ENCODE data around the gene RGS3. TPM values are rescaled to one million over a fixed set of nuclear protein-coding genes. Genes with fewer than 3 reads are reported as not detected.
A peak's percentile ranks its signal among the peaks of the same experiment; 100 is the strongest.

RGS3 gene
- total RNA-seq, 4 donors from 2014 or later, result 76.0 to 169 (median 105) TPM

GRCh38 chr9:113606510-113606909 is 143.0 kb downstream of the RGS3 start:
- DNase-seq (ENCODE audit: low spot score), result no peak
- no peak for TF ChIP-seq CTCF (IDR thresholded peaks at IDR 0.05)
- no peak for ATAC-seq (ENCODE audit: low FRiP score)

GRCh38 chr9:113608082-113608685 is 144.7 kb downstream of the RGS3 start:
- TF ChIP-seq CTCF (IDR thresholded peaks at IDR 0.05), result no peak
- no peak for ATAC-seq (ENCODE audit: low FRiP score)
- no peak for DNase-seq (ENCODE audit: low spot score)

- ATAC-seq (ENCODE audit: low FRiP score) (peak; percentile 67), DNase-seq (ENCODE audit: low spot score) (peak; percentile 59)
- no peak for TF ChIP-seq CTCF (IDR thresholded peaks at IDR 0.05)
Observed at GRCh38 chr9:113609562-113610318, 146.2 kb downstream of the RGS3 start.

GRCh38 chr9:113611461-113612215 is 148.1 kb downstream of the RGS3 start:
- ATAC-seq (ENCODE audit: low FRiP score) (no peak), DNase-seq (ENCODE audit: low spot score) (no peak)
- no peak for TF ChIP-seq CTCF (IDR thresholded peaks at IDR 0.05)

- no peak for ATAC-seq (ENCODE audit: low FRiP score)
- no peak for TF ChIP-seq CTCF (IDR thresholded peaks at IDR 0.05)
- DNase-seq (ENCODE audit: low spot score), result no peak
Observed at GRCh38 chr9:113612216-113612747, 148.8 kb downstream of the RGS3 start.

GRCh38 chr9:113612828-113613227 is 149.3 kb downstream of the RGS3 start:
- no peak for DNase-seq (ENCODE audit: low spot score)
- no peak for TF ChIP-seq CTCF (IDR thresholded peaks at IDR 0.05)
- no peak for ATAC-seq (ENCODE audit: low FRiP score)

Measured in omental fat pad (tissue), 4 donors.